Mucosa of rectum (tissue), 2 donors: ENCODE measurements around the gene DPP7.

Source experiments
- H3K27ac ChIP-seq, 2 donors: one replicate each; pipeline ENCODE4 v1.7.0; 2013; ENCODE audit warnings: inconsistent platforms in 2 of 2, low read depth in 2 of 2, low read length in 2 of 2
- H3K27me3 ChIP-seq, 2 donors: one replicate each; pipeline ENCODE4 v1.7.0; 2013; ENCODE audit warnings: low read length in 2 of 2; ENCODE audit not compliant: control insufficient read depth in 2 of 2, insufficient read depth in 2 of 2
- H3K36me3 ChIP-seq, 2 donors: one replicate each; pipeline ENCODE4 v1.7.0; 2013; ENCODE audit warnings: low read length in 2 of 2; ENCODE audit not compliant: control insufficient read depth in 2 of 2, insufficient read depth in 2 of 2
- H3K4me1 ChIP-seq, 2 donors: one replicate each; pipeline ENCODE4 v1.7.0; 2013; ENCODE audit warnings: low read length in 2 of 2, mild to moderate bottlenecking in 1 of 2; ENCODE audit not compliant: control insufficient read depth in 2 of 2, insufficient read depth in 2 of 2
- H3K4me3 ChIP-seq, 2 donors: one replicate each; pipeline ENCODE4 v1.7.0; 2013; ENCODE audit warnings: low read length in 2 of 2
- H3K9ac ChIP-seq, 2 donors: one replicate each; pipeline ENCODE4 v1.7.0; 2013; ENCODE audit warnings: low read length in 2 of 2, low read depth in 1 of 2, mild to moderate bottlenecking in 1 of 2
- H3K9me3 ChIP-seq, 2 donors: one replicate each; pipeline ENCODE4 v1.7.0; 2013; ENCODE audit warnings: low read length in 2 of 2; ENCODE audit not compliant: control insufficient read depth in 2 of 2
- donor health status: healthy.
- donor health status: Normal muscosa, but diverticular disease.

The DPP7 gene

GRCh38 chr9:137158625-137159024, 44.1 kb upstream of the DPP7 start:
- H3K27me3 ChIP-seq, result peaks cover 34 to 43% of the 10 kb centered on the region in 2 donors
- no peak overlapping the region for H3K4me3 ChIP-seq
- H3K27ac ChIP-seq, result no peak overlapping the region
- H3K9me3 ChIP-seq, result no peaks in the 10 kb centered on the region
- H3K36me3 ChIP-seq, result no peaks in the 10 kb centered on the region
- H3K9ac ChIP-seq, result no peak overlapping the region
- H3K4me1 ChIP-seq, result peaks cover 6 to 9% of the 10 kb centered on the region in 2 donors

- H3K4me1 ChIP-seq, result peaks cover 4 to 7% of the 10 kb centered on the region in 2 donors
- peaks cover 33 to 39% of the 10 kb centered on the region in 2 donors for H3K27me3 ChIP-seq
- H3K9me3 ChIP-seq, result no peaks in the 10 kb centered on the region
- H3K9ac ChIP-seq, result no peak overlapping the region
- H3K36me3 ChIP-seq, result no peaks in the 10 kb centered on the region
- H3K27ac ChIP-seq, result no peak overlapping the region
- no peak overlapping the region for H3K4me3 ChIP-seq
Measured at GRCh38 chr9:137157618-137158415, 43.3 kb upstream of the DPP7 start.

DNA sequence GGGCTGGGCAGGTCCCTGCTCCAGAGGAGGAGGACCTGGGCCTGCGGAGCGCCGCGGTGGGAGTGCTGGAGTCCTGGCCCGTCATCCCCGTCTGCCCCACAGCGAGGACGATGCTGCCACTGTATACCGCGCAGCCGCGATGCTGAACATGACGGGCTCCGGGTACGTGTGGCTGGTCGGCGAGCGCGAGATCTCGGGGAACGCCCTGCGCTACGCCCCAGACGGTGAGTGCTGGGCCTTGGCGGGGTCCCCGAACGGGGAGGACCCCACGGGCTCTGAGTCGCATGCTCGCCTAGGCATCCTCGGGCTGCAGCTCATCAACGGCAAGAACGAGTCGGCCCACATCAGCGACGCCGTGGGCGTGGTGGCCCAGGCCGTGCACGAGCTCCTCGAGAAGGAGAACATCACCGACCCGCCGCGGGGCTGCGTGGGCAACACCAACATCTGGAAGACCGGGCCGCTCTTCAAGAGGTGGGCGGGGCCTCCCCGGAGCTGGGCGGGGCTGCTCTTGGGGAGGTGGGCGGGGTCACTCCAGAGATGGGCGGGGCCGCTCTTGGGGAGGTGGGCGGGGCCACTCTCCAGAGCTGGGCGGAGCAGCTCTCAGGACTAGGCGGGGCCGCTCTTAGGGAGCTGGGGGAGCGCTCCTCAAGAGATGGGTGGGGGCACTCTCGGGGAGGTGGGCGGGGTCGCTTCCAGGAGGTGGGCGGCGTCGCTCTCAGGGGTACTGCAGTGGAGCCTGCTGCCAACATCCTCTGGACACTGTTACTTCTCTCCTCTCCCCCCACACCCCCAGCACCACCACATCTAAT, 42.2 kb upstream of the DPP7 start:
- no peaks in the 10 kb centered on the region for H3K36me3 ChIP-seq
- H3K9ac ChIP-seq, result no peak overlapping the region
- peaks cover 4 to 7% of the 10 kb centered on the region in 2 donors for H3K4me1 ChIP-seq
- peak overlapping the region in 1 of 2 donors; percentile 5 for H3K4me3 ChIP-seq
- H3K27ac ChIP-seq, result no peak overlapping the region
- H3K9me3 ChIP-seq, result no peaks in the 10 kb centered on the region
- H3K27me3 ChIP-seq, result peaks cover 33 to 36% of the 10 kb centered on the region in 2 donors

DNA sequence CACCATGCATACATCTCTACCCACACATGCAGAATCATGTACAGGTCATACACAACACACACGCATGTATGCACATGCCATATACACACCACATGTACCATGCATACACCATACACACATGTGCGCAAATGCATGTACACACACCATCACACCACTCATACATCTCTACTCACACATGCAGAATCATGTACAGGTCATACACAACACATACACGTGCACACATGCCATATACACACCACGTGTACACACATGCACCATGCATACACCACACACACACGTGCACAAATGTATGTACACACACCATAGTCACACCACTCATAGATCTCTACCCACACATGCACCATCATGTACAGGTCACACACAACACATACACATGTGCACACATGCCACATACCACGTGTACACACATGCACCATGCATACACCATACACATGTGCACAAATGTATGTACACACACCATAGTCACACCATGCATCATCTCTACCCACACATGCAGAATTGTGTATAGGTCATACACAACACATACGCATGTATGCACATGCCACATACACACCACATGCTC, 38.4 kb upstream of the DPP7 start:
- no peak overlapping the region for H3K9ac ChIP-seq
- no peak overlapping the region for H3K27ac ChIP-seq
- no peak overlapping the region for H3K4me3 ChIP-seq
- H3K27me3 ChIP-seq, result peaks cover 14 to 17% of the 10 kb centered on the region in 2 donors
- peaks cover 3 to 4% of the 10 kb centered on the region in 2 donors for H3K4me1 ChIP-seq
- no peaks in the 10 kb centered on the region for H3K36me3 ChIP-seq
- no peaks in the 10 kb centered on the region for H3K9me3 ChIP-seq

- H3K9ac ChIP-seq, result no peak overlapping the region
- H3K9me3 ChIP-seq, result no peaks in the 10 kb centered on the region
- no peaks in the 10 kb centered on the region for H3K4me1 ChIP-seq
- H3K27me3 ChIP-seq, result peaks cover 6 to 12% of the 10 kb centered on the region in 2 donors
- H3K27ac ChIP-seq, result no peak overlapping the region
- H3K4me3 ChIP-seq, result no peak overlapping the region
- no peaks in the 10 kb centered on the region for H3K36me3 ChIP-seq
Measured at GRCh38 chr9:137150617-137151457, 36.3 kb upstream of the DPP7 start.

DNA sequence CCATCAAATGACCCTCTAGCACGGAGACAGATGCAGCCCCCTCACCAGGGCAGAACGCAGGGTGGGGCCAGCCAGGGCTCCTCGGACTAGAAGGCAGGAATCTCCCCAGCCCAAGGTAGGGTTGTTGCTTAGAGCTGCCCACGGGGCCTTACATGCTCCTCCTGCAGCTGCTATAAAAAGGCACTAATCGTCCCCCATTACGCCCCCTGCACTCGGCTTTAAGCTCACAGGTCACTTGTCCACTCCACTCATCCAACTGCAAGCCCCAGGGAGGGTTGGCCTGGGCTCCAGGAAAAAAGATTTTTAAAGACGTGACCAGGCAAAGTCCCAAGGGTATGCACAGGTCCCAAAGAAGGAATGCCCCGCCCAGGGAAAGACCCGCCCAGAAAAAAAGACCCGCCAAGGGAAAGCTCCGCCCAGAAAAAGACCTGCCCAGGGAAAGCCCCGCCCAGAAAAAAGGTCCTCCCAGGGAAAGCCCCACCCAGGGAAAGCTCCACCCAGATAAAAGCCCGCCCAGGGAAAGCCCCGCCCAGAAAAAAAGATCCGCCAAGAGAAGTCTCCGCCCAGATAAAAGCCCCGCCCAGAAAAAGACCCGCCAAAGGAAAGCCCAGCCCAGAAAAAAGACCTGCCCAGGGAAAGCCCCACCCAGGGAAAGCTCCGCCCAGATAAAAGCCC, 35.5 kb upstream of the DPP7 start:
- Histone ChIP-seq H3K9me3 (no peaks in the 10 kb centered on the region), H3K27ac (no peak overlapping the region)

DNA sequence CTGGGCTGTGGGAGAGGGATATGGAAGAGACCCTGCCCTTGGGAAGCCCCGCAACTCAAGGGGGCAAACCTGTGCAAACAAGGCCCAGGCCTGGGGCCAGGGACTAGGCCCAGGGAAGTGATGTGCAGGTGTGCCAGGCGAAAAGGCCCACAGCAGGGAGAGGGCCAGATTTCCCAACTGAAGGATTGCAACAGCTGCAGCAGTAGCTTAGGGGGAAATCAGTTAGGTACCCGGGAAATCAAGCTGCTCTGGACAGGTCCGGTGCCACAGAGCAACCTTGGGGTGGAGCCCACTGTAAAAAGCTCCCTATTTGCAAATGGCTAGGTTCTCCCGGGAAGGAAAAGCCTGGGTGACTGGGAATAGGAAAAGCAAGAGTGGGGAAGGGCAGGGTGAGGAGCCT, 34.8 kb upstream of the DPP7 start:
- Histone ChIP-seq H3K27ac (no peak overlapping the region), H3K9ac (no peak overlapping the region), H3K4me3 (no peak overlapping the region), H3K36me3 (no peaks in the 10 kb centered on the region), H3K9me3 (no peaks in the 10 kb centered on the region), H3K27me3 (peaks cover 2 to 5% of the 10 kb centered on the region in 2 donors), H3K4me1 (no peaks in the 10 kb centered on the region)

More for the DNA sequence above, 35.5 kb upstream of the DPP7 start:
- no peaks in the 10 kb centered on the region for H3K36me3 ChIP-seq
- no peak overlapping the region for H3K9ac ChIP-seq
- H3K27me3 ChIP-seq, result peaks cover 5 to 6% of the 10 kb centered on the region in 2 donors
- no peaks in the 10 kb centered on the region for H3K4me1 ChIP-seq
- no peak overlapping the region for H3K4me3 ChIP-seq

- H3K27me3 ChIP-seq, result peaks cover 2 to 5% of the 10 kb centered on the region in 2 donors
- no peak overlapping the region for H3K9ac ChIP-seq
Measured at GRCh38 chr9:137148661-137149060, 34.1 kb upstream of the DPP7 start.

GRCh38 chr9:137148242-137148641, 33.7 kb upstream of the DPP7 start:
- H3K27ac ChIP-seq, result no peak overlapping the region
- no peaks in the 10 kb centered on the region for H3K4me1 ChIP-seq
- H3K9ac ChIP-seq, result no peak overlapping the region
- H3K9me3 ChIP-seq, result no peaks in the 10 kb centered on the region
- no peak overlapping the region for H3K4me3 ChIP-seq
- no peaks in the 10 kb centered on the region for H3K36me3 ChIP-seq
- peaks cover 2 to 5% of the 10 kb centered on the region in 2 donors for H3K27me3 ChIP-seq

More at GRCh38 chr9:137148661-137149060, 34.1 kb upstream of the DPP7 start:
- H3K36me3 ChIP-seq, result no peaks in the 10 kb centered on the region
- no peaks in the 10 kb centered on the region for H3K9me3 ChIP-seq
- no peaks in the 10 kb centered on the region for H3K4me1 ChIP-seq
- no peak overlapping the region for H3K27ac ChIP-seq
- no peak overlapping the region for H3K4me3 ChIP-seq
